CD4-positive, alpha-beta T cell treated with Interleukin-10 for 1 hour (primary cell): ENCODE data around the gene ITSN1.
"Not testable (repeated sequence)": the region's sequence is repeated elsewhere in the genome, so short reads cannot be mapped to it uniquely, and the experiment has no call there.

Experiments used
- DNase-seq: peaks from one replicate; pipeline ENCODE4 v3.0.0-alpha.2; 2020

ITSN1 gene

GRCh38 chr21:33642027-33642895, at the start of gene ITSN1:
Gene ITSN1, plus strand, starts transcription at chr21:33642501. Its CDS starts 76,328 bp downstream, at chr21:33718829.
- DNase-seq: peak; percentile 100

DNA sequence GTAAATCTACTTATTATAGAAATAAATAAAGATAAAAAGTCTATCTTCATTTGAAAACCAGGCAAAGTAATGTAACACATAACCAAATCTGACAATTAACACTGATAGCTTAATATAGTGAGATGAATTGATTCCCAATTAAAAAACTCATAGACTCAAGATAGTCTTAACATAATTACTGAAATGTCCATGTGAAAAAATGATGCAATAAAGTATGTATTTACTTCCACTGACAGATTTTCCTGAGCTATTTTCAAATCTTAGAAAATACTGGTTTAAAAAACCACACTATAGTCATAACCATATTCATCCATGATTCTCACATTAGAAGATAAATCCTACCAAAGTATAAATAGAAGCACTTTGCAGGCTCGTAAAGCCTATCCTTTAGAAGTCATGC, 44.2 kb upstream of the ITSN1 start:
- no peak for DNase-seq

- no peak for DNase-seq
These were observed 33.7 kb upstream of the ITSN1 start for GRCh38 chr21:33608559-33608958.

- DNase-seq: no peak
These were observed 31.1 kb upstream of the ITSN1 start for GRCh38 chr21:33611006-33611744.

DNA sequence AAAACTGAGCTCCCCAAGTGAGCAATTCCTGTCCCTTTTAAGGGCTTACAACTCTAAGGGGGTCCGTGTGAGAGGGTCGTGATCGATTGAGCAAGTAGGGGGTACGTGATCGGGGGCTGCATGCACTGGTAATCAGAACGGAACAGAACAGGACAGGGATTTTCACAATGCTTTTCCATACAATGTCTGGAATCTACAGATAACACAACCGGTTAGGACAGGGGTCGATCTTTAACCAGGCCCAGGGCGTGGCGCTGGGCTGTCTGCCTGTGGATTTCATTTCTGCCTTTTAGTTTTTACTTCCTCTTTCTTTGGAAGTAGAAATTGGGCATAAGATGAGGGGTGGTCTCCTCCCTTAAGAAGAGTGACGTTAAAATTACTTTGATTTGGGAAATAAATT, 24.7 kb upstream of the ITSN1 start:
- not testable (repeated sequence) for DNase-seq

GRCh38 chr21:33618407-33618806, 23.9 kb upstream of the ITSN1 start:
- no peak for DNase-seq

DNA sequence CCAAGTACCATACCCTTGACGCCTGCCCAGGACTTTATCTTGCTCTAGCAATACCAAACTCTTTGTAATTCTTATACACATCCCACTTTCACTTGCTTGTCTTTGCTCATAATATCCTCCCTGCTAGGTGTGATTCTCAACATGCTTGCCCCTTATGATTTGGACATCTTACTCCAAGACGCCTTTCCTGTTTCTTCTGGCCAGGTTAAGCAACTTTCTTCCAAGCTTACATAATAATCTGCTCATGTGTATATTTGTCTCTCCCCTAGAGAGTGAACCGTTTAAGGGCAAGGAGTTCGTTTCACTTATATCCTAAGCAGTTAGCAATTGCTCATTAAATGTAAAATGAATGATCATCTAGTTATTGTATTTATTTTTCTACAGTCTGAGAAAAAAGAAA, 22.6 kb upstream of the ITSN1 start:
- DNase-seq: no peak

DNA sequence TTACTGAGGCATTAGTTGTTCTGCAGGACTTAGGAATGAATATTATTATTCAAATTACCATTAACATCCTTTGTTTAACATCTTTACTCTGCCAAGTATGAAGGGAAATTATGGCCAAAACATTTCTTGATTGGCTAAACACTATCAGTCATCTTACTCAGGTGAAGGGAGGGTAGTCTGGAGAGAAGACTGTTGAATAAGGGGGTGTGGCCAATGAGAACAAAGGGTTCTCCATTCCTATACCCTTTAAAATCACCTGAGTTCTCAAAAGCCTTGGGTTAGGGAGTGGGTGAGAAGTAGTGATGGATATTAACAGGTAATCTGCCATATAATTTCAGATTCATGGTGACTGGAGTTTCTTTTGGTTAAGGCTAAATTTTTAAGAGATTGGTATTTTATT, 20.0 kb upstream of the ITSN1 start:
- DNase-seq: no peak

- not testable (repeated sequence) for DNase-seq
These were observed 16.1 kb upstream of the ITSN1 start for GRCh38 chr21:33626151-33626550.

GRCh38 chr21:33634254-33634653, 8.0 kb upstream of the ITSN1 start:
- DNase-seq: no peak

DNA sequence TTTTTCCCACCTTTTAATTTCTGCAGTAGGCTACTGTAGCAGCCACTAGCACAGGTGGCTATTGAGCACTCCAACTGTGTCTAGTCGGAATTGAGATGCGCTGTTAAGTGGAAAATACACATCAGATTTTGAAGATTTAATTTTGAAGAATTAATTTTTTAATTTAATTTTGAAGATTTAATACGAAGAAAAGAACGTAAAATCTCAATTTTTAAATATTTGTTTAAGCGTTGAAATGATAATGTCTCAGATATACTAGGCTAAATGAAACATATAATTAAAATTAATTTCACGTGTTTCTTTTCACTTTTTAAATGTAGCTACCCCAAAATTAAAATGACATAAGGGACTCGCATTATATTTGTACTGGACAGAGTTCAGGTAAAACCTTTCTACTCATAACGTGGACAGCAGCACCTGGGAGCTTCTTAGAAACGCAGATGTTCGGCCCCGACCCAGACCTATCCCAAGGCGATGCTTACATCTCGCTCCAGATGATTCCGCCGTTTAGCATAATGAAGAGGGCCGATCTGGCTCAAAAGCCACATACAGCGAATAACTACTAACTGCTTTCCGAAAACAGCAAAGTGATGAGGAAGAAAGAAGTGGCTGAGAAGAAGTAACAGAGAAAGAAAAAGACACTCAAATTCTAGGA, 1.5 kb upstream of the ITSN1 start:
- no peak for DNase-seq

- peak; percentile 100 for DNase-seq
These were observed 812 bp upstream of the ITSN1 start, which contains the start of gene CRYZL1 for GRCh38 chr21:33641352-33642026. Gene CRYZL1, minus strand, starts transcription at chr21:33641741. Its CDS starts 10,190 bp downstream, at chr21:33631551.

GRCh38 chr21:33642896-33643657, 776 bp downstream of the ITSN1 start:
- DNase-seq: peak; percentile 10

DNA sequence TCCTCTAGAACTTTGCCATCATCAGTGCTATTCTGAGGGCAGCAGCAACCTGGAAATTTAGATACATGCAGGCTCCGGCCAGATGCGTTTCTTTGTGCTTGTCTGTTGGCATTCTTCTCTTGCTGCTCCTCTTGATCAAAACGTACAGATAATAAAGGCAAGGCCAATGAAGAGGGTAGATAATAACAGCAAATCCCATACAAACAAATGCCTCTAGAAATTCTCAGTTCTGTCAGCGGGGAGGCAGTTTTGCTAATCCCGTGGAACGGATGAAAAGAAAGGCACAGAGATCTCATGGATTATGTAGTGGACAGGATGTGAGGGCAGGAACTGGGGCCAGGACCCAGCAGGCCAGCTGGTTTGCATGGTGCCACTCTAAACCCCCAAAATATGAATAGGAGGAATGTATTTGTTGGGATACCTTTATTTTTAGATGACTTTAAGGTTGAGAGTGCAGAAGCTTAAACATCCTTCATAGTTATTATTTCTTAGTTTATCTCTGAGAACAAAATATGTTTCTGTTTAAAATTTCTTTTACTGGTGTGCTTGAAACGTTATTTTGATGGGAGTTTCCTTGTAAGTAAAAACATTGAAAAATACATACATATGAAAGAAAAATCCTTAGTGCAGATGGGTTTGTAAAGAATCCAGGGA, 1.5 kb downstream of the ITSN1 start:
- no peak for DNase-seq

- no peak for DNase-seq
These were observed 2.2 kb downstream of the ITSN1 start for GRCh38 chr21:33644383-33645074.

DNA sequence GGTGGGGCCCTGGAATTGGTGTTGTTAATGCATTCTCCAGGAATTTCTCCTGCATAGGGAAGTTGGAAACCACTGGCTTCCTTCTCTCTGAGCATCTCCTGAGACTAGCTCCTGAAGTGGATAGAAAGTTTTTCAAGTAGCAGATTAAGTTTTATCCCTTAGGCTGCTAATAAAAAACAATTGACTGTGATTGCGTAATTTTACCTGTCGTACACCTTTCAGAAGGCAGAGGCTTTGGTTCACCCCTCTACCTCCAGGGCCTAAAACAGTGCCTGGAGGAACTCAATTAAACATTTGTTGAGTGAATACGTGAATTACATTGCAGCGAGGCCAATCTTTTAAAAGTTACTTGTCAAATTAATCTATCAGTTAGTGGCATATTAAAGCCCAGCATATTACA, 3.4 kb downstream of the ITSN1 start:
- no peak for DNase-seq

- DNase-seq: no peak
These were observed 5.3 kb downstream of the ITSN1 start for GRCh38 chr21:33647587-33647986.

GRCh38 chr21:33648555-33648954, 6.3 kb downstream of the ITSN1 start:
- DNase-seq: no peak

DNA sequence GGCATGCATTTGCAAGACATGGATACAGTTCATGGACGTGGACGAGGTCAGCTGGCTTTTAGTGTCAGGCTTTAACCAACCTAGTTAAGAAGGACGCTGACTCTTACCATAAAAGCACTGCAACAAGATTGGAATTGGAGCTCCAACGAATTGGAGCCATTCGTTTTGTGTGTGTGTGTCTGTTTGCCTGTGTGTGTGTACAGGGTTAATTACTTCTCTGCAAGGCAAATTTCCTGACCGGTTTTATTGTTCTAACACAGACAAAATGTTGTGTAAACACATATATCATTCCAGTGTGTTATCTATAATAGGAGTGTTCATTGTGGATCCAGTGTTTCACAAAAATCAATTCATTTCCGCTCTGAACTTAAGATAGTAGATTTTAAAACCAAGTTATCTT, 7.9 kb downstream of the ITSN1 start:
- DNase-seq: no peak

DNA sequence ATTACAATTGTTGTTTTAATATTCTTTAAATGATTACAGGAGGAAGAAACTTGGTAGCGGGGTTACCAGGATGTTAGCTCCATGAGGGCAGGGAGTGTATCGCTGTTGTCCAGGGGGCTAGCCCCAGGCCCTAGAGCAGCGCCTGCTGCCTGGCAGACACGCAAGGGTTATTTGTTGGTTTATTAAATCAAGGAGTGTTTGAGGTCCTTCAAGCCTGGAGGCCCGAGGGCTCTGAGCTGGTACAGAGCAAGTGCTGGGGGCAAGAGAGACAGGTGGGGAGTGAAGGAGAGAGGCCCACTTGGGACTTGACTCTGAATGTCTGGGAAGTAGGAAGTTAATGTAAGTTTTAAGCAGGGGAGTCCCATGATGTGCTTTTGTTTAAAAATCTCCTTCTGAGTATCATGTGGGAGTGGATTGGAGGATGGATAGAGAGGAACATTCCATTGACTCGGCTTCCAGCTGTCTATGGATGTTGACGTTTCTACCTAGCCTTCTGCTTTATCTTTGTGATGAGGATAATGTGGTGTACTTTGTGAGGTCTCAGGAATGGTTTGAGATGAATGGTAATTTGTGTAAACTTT, 8.7 kb downstream of the ITSN1 start:
- DNase-seq: no peak
